ENCODE results near the gene VPS18.

VPS18 gene

GRCh38 chr15:40933517-40933902 lies 39.3 kb downstream of the VPS18 start:
- DNase-seq (ENCODE audit: low read depth): no peak

DNA sequence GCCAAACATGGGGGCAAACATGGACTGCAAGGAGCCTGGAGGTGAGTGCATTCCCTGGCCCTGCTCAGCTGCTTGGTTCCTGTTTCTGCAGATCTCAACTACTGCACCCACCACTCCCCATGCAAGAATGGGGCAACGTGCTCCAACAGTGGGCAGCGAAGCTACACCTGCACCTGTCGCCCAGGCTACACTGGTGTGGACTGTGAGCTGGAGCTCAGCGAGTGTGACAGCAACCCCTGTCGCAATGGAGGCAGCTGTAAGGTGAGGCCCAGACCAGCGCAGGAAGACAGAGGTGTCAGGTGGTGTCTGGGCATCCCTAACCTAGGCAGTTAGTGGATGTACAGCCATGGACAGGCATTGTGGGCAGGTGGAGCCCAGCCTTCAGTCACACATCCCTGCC lies 40.2 kb downstream of the VPS18 start:
- TF ChIP-seq MAX (IDR thresholded peaks at IDR 0.05; ENCODE audit: low read depth, low read length) (no peak), MYC (IDR thresholded peaks at IDR 0.05; ENCODE audit: low read depth, low read length) (no peak), POLR2A (IDR thresholded peaks at IDR 0.05; ENCODE audit: extremely low read depth, insufficient read length) (no peak), CTCF (IDR thresholded peaks at IDR 0.05; ENCODE audit: low read depth, low read length) (no peak)
- no peak for DNase-seq (ENCODE audit: low read depth)
- no peak overlapping the region for H3K4me3 ChIP-seq (ENCODE audit: low read depth, low read length)

More at GRCh38 chr15:40933517-40933902, 39.3 kb downstream of the VPS18 start:
- TF ChIP-seq CTCF (IDR thresholded peaks at IDR 0.05; ENCODE audit: low read depth, low read length) (no peak), MYC (IDR thresholded peaks at IDR 0.05; ENCODE audit: low read depth, low read length) (peak; percentile 61; the same call in 1 of the 2 replicates), MAX (IDR thresholded peaks at IDR 0.05; ENCODE audit: low read depth, low read length) (peak; percentile 44)
- H3K4me3 ChIP-seq (ENCODE audit: low read depth, low read length): no peak overlapping the region

DNA sequence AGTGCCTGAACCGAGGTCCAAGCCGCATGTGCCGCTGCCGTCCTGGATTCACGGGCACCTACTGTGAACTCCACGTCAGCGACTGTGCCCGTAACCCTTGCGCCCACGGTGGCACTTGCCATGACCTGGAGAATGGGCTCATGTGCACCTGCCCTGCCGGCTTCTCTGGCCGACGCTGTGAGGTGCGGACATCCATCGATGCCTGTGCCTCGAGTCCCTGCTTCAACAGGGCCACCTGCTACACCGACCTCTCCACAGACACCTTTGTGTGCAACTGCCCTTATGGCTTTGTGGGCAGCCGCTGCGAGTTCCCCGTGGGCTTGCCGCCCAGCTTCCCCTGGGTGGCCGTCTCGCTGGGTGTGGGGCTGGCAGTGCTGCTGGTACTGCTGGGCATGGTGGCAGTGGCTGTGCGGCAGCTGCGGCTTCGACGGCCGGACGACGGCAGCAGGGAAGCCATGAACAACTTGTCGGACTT lies 42.0 kb downstream of the VPS18 start:
- no peak overlapping the region for H3K4me3 ChIP-seq (ENCODE audit: low read depth, low read length)
- TF ChIP-seq POLR2A (IDR thresholded peaks at IDR 0.05; ENCODE audit: extremely low read depth, insufficient read length) (no peak), MAX (IDR thresholded peaks at IDR 0.05; ENCODE audit: low read depth, low read length) (no peak), MYC (IDR thresholded peaks at IDR 0.05; ENCODE audit: low read depth, low read length) (no peak), CTCF (IDR thresholded peaks at IDR 0.05; ENCODE audit: low read depth, low read length) (no peak)
- no peak for DNase-seq (ENCODE audit: low read depth)

DNA sequence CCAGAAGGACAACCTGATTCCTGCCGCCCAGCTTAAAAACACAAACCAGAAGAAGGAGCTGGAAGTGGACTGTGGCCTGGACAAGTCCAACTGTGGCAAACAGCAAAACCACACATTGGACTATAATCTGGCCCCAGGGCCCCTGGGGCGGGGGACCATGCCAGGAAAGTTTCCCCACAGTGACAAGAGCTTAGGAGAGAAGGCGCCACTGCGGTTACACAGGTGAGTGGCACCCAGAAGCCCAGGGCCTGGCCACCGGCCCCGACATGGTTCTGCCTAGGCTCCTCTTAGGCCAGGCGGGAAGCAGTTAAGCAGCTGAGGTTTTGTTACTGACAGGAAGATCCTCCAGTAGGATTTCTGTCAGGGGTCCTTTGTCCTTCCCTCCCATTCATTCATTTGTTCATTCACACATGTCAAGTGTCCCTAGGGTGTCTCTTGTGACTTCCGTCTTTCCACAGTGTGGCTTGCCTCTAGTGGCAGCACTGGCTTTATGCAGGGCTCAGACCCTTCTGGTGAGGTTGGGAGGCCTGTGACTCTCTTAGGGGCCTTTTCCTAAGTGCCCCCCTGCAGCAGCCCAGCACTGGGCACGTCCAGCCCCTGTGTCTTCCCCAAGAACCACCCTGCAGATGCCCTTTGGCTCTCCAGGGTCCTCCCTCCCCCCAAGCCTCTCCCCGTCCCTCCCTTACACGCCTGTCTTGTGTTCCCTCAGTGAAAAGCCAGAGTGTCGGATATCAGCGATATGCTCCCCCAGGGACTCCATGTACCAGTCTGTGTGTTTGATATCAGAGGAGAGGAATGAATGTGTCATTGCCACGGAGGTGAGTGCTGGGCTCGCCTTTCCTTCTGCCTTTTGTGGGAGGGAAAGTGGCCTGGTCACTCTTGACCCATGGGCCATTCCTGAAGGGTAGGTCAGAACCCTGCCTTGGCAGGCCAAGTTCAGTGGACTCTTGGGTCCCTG lies 42.7 kb downstream of the VPS18 start:
- TF ChIP-seq CTCF (IDR thresholded peaks at IDR 0.05; ENCODE audit: low read depth, low read length): no peak
- TF ChIP-seq MAX (IDR thresholded peaks at IDR 0.05; ENCODE audit: low read depth, low read length): no peak
- no peak for TF ChIP-seq MYC (IDR thresholded peaks at IDR 0.05; ENCODE audit: low read depth, low read length)
- no peak for TF ChIP-seq POLR2A (IDR thresholded peaks at IDR 0.05; ENCODE audit: extremely low read depth, insufficient read length)
- DNase-seq (ENCODE audit: low read depth): no peak
- no peak overlapping the region for H3K4me3 ChIP-seq (ENCODE audit: low read depth, low read length)

- TF ChIP-seq POLR2A (IDR thresholded peaks at IDR 0.05; ENCODE audit: extremely low read depth, insufficient read length) (no peak), CTCF (IDR thresholded peaks at IDR 0.05; ENCODE audit: low read depth, low read length) (no peak), MYC (IDR thresholded peaks at IDR 0.05; ENCODE audit: low read depth, low read length) (no peak), MAX (IDR thresholded peaks at IDR 0.05; ENCODE audit: low read depth, low read length) (no peak)
- no peak overlapping the region for H3K4me3 ChIP-seq (ENCODE audit: low read depth, low read length)
- no peak for DNase-seq (ENCODE audit: low read depth)
Measured at GRCh38 chr15:40937762-40938535, 43.7 kb downstream of the VPS18 start.
